HL-60 (cell line): ENCODE results near the gene ATP2B1.

ENCODE experiments used
- DNase-seq, 2 experiments: peaks; one replicate each; pipeline ENCODE4 v3.0.0-alpha.2; 2010 to 2020; ENCODE audit warnings: low read depth in 1 of 2, low spot score in 1 of 2
- H3K27ac ChIP-seq: fragments of 250-450 bp; sonication (Bioruptor Pico); replicated peaks from 2 replicates; pipeline ENCODE4 v1.5.1; 2020; ENCODE audit warnings: mild to moderate bottlenecking, moderate library complexity
- H3K27me3 ChIP-seq: fragments of 250-450 bp; sonication (Bioruptor Pico); 2 replicates; pipeline ENCODE4 v1.5.1; 2021; ENCODE audit warnings: mild to moderate bottlenecking, moderate library complexity; ENCODE audit not compliant: insufficient read depth, poor library complexity, severe bottlenecking
- H3K4me3 ChIP-seq: replicated peaks from 2 replicates; pipeline ENCODE4 v1.5.1; 2011; ENCODE audit warnings: mild to moderate bottlenecking, control low read depth, low read length; ENCODE audit not compliant: insufficient read depth
- GABPA ChIP-seq: IDR thresholded peaks from 2 replicates; pipeline ENCODE4 v1.6.1; 2012; ENCODE audit warnings: low read depth
- POLR2AphosphoS5 ChIP-seq: IDR thresholded peaks from 2 replicates; pipeline ENCODE4 v1.6.1; 2012; ENCODE audit warnings: low read depth
- SPI1 ChIP-seq: IDR thresholded peaks from 2 replicates; pipeline ENCODE4 v1.6.1; 2012; ENCODE audit warnings: low read depth, mild to moderate bottlenecking, borderline replicate concordance
- TF ChIP-seq, protein P1 (sequence below): IDR thresholded peaks from one replicate; pipeline ENCODE4 v1.5.1; 2011; ENCODE audit warnings: low read length, control low read depth, inconsistent platforms; ENCODE audit not compliant: insufficient read depth
- TF ChIP-seq, protein P2 (sequence below): IDR thresholded peaks from 2 replicates; pipeline ENCODE4 v1.6.1; 2012; ENCODE audit warnings: low read depth; ENCODE audit not compliant: insufficient replicate concordance

ATP2B1 gene

GRCh38 chr12:89645434-89645833, 63.2 kb downstream of the ATP2B1 start:
- TF ChIP-seq SPI1 (no peak), GABPA (no peak), POLR2AphosphoS5 (no peak)
- TF ChIP-seq, protein P1, sequence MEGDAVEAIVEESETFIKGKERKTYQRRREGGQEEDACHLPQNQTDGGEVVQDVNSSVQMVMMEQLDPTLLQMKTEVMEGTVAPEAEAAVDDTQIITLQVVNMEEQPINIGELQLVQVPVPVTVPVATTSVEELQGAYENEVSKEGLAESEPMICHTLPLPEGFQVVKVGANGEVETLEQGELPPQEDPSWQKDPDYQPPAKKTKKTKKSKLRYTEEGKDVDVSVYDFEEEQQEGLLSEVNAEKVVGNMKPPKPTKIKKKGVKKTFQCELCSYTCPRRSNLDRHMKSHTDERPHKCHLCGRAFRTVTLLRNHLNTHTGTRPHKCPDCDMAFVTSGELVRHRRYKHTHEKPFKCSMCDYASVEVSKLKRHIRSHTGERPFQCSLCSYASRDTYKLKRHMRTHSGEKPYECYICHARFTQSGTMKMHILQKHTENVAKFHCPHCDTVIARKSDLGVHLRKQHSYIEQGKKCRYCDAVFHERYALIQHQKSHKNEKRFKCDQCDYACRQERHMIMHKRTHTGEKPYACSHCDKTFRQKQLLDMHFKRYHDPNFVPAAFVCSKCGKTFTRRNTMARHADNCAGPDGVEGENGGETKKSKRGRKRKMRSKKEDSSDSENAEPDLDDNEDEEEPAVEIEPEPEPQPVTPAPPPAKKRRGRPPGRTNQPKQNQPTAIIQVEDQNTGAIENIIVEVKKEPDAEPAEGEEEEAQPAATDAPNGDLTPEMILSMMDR = no peak
- TF ChIP-seq, protein P2, sequence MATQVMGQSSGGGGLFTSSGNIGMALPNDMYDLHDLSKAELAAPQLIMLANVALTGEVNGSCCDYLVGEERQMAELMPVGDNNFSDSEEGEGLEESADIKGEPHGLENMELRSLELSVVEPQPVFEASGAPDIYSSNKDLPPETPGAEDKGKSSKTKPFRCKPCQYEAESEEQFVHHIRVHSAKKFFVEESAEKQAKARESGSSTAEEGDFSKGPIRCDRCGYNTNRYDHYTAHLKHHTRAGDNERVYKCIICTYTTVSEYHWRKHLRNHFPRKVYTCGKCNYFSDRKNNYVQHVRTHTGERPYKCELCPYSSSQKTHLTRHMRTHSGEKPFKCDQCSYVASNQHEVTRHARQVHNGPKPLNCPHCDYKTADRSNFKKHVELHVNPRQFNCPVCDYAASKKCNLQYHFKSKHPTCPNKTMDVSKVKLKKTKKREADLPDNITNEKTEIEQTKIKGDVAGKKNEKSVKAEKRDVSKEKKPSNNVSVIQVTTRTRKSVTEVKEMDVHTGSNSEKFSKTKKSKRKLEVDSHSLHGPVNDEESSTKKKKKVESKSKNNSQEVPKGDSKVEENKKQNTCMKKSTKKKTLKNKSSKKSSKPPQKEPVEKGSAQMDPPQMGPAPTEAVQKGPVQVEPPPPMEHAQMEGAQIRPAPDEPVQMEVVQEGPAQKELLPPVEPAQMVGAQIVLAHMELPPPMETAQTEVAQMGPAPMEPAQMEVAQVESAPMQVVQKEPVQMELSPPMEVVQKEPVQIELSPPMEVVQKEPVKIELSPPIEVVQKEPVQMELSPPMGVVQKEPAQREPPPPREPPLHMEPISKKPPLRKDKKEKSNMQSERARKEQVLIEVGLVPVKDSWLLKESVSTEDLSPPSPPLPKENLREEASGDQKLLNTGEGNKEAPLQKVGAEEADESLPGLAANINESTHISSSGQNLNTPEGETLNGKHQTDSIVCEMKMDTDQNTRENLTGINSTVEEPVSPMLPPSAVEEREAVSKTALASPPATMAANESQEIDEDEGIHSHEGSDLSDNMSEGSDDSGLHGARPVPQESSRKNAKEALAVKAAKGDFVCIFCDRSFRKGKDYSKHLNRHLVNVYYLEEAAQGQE = no peak
- Histone ChIP-seq H3K27me3 (no peaks in the 10 kb centered on the region), H3K27ac (no peak overlapping the region), H3K4me3 (no peak overlapping the region)
- no peak for DNase-seq

GRCh38 chr12:89642959-89643358, 65.7 kb downstream of the ATP2B1 start:
- Histone ChIP-seq H3K27ac (no peak overlapping the region), H3K27me3 (no peaks in the 10 kb centered on the region), H3K4me3 (no peak overlapping the region)
- TF ChIP-seq, protein P2 = no peak
- TF ChIP-seq SPI1 (no peak), POLR2AphosphoS5 (no peak)
- DNase-seq = no peak

GRCh38 chr12:89636776-89637160, 71.9 kb downstream of the ATP2B1 start:
- TF ChIP-seq POLR2AphosphoS5 (no peak), GABPA (no peak)
- Histone ChIP-seq H3K27ac (no peak overlapping the region), H3K27me3 (no peaks in the 10 kb centered on the region), H3K4me3 (no peak overlapping the region)
- no peak for DNase-seq

DNA sequence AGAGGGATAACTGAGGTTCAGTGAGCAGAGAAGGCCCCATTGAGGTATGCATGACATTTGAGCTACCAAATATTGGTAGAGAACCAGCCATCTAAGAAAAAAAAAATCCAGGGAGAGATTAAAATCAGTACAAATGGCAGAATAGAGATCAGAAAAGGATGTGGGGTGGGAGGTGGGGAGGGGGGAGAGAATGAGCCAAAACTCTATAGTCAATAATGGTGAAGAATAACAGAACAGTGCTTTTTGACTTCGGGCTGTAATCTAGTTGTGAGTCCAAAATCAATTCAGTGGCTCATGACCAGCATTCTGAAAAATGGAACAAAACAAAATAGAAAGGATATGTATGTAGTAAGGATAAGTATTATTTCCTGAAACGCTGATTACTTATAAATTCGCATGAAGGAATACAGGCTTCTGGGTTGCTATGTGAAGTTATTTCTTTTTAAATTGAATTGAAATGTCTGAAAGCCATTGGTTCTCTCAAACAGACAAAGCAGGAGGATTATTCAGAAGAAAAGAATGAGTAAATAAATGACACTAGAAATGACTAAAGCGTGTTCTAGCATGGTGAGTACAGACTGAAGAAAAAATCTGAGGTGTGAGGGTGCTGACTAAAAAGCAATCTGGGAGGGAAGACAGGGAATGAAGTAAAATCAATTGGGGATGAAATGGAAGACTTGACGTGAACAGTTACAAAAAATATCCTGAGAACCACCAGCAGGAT, 72.4 kb downstream of the ATP2B1 start:
- no peak overlapping the region for H3K4me3 ChIP-seq
- no peak for DNase-seq
- TF ChIP-seq, protein P1 = no peak
- TF ChIP-seq POLR2AphosphoS5 (no peak), GABPA (no peak)
- no peak overlapping the region for H3K27ac ChIP-seq
- no peaks in the 10 kb centered on the region for H3K27me3 ChIP-seq

DNA sequence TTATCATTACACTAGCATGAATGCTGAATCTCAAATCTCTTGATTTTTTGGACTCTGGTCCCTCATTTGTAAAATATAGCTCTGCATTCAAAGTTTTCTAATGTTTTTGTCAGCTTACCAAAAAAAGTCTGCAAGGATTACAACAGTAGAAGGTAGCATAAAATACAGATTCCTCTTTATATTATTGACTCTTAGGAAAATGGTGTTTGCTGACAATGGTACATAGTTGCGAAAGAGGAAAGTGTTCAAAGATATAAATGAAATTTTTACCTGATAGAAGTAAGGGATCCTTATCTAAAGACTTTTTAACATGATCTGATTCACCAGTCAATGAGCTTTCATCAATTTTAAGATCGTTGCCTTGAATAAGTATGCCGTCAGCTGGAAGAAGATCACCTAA, 74.1 kb downstream of the ATP2B1 start:
- TF ChIP-seq POLR2AphosphoS5 (no peak), SPI1 (no peak), GABPA (no peak)
- TF ChIP-seq, protein P2 = no peak
- TF ChIP-seq, protein P1 = no peak
- H3K27me3 ChIP-seq = no peaks in the 10 kb centered on the region
- H3K4me3 ChIP-seq = no peak overlapping the region
- no peak for DNase-seq
- H3K27ac ChIP-seq = no peak overlapping the region
